Testis (tissue), 3 donors: ENCODE measurements around the gene SS18. TPM values are rescaled to one million over a fixed set of nuclear protein-coding genes. Genes with fewer than 3 reads are reported as not detected.

Experiments
- DNase-seq: peaks from one replicate; pipeline ENCODE4 v3.0.0-alpha.2; 2019
- H3K27ac ChIP-seq, 2 donors: fragments of 200-600 bp; sonication (generic); one replicate each; pipeline ENCODE4 v1.5.1; 2019
- H3K27me3 ChIP-seq: fragments of 200-600 bp; sonication (generic); one replicate; pipeline ENCODE4 v1.5.1; 2019
- H3K36me3 ChIP-seq: fragments of 200-600 bp; sonication (generic); one replicate; pipeline ENCODE4 v1.5.1; 2017; ENCODE audit warnings: low read depth; ENCODE audit errors: missing control alignments
- H3K4me1 ChIP-seq: fragments of 200-600 bp; sonication (generic); one replicate; pipeline ENCODE4 v1.5.1; 2019
- H3K4me3 ChIP-seq, 2 donors: fragments of 200-600 bp; sonication (generic); one replicate each; pipeline ENCODE4 v1.5.1; 2017 to 2019
- H3K9me3 ChIP-seq: fragments of 200-600 bp; sonication (generic); one replicate; pipeline ENCODE4 v1.5.1; 2017
- POLR2A ChIP-seq: fragments of 450-650 bp; IDR thresholded peaks from one replicate; pipeline ENCODE4 v1.6.1; 2017; ENCODE audit warnings: antibody characterized with exemption, mild to moderate bottlenecking, moderate library complexity
- WGBS, 2 donors: methylation state at CpG; one replicate each; pipeline ENCODE4 v1.1.5; 2018; 5-methylcytosine and 5-hydroxymethylcytosine counted together
- intact Hi-C: fragments of 100-400 bp; cut with DNase I; formaldehyde crosslinking; loops from one replicate; pipeline ENCODE4 v1.15.1; 2023; ENCODE audit warnings: low total_unique reads
- polyA plus RNA-seq: library from polyadenylated mRNA; stranded (reverse); fragments of 350-450 nt; fragmentation: Illumina TruSeq; extraction: RNeasy Lipid Tissue Mini Kit (QIAGEN cat#74804); gene quantifications from one replicate; pipeline ENCODE4 v1.2.3, GENCODE V29; 2014; ENCODE audit warnings: low read depth, low replicate concordance; ENCODE audit not compliant: insufficient read depth
- total RNA-seq, 2 donors: library from RNA; depleted of rRNA; stranded (reverse); fragments of >200 nt; gene quantifications; one replicate each; pipeline ENCODE4 v1.2.3, GENCODE V29; 2016
- TF ChIP-seq, protein P1 (sequence below), 3 experiments: fragments of 450-650 bp in 2 of 3; fragments of 200-600 bp in 1 of 3; sonication (generic) in 1 of 3; IDR thresholded peaks; one replicate each; pipeline ENCODE4 v1.5.1; 2016 to 2019; ENCODE audit warnings: antibody characterized with exemption in 3 of 3, mild to moderate bottlenecking in 2 of 3, moderate library complexity in 1 of 3

SS18 gene
- total and polyA plus RNA-seq, 3 donors from 2014 or later, result 81.9 to 242 (median 198) TPM

DNA sequence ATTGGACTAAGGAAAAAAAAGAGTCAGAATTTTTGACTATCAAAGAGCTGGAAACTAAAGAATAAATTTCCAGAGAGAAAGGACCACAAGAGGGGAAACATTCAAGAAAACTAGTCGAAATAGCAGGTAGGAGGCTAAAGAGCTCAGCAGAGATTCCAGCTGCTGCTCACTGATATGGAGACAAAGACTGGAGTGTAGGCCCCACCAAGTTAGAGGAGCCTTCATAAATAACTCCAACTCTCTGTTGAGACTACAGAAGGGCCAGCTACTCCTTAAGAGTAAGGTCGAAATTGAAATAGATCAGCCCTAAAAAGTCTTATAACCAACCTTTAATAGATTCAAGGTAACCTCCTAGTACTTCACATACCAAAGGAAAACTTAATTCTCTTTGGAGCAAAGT, 31.1 kb downstream of the SS18 start:
- DNase-seq, result no peak
- Histone ChIP-seq H3K27ac (no peak overlapping the region), H3K36me3 (no peaks in the 10 kb centered on the region), H3K9me3 (no peaks in the 10 kb centered on the region), H3K27me3 (no peaks in the 10 kb centered on the region), H3K4me1 (peaks cover 4% of the 10 kb centered on the region), H3K4me3 (no peak overlapping the region)
- intact Hi-C loops, result no loop called here
- TF ChIP-seq, protein P1, sequence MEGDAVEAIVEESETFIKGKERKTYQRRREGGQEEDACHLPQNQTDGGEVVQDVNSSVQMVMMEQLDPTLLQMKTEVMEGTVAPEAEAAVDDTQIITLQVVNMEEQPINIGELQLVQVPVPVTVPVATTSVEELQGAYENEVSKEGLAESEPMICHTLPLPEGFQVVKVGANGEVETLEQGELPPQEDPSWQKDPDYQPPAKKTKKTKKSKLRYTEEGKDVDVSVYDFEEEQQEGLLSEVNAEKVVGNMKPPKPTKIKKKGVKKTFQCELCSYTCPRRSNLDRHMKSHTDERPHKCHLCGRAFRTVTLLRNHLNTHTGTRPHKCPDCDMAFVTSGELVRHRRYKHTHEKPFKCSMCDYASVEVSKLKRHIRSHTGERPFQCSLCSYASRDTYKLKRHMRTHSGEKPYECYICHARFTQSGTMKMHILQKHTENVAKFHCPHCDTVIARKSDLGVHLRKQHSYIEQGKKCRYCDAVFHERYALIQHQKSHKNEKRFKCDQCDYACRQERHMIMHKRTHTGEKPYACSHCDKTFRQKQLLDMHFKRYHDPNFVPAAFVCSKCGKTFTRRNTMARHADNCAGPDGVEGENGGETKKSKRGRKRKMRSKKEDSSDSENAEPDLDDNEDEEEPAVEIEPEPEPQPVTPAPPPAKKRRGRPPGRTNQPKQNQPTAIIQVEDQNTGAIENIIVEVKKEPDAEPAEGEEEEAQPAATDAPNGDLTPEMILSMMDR (IDR thresholded peaks at IDR 0.05), result no peak
- no peak for TF ChIP-seq POLR2A
- 34 to 50% methylated on average over 2 of the region's 2 CpGs for WGBS, 2 donors

DNA sequence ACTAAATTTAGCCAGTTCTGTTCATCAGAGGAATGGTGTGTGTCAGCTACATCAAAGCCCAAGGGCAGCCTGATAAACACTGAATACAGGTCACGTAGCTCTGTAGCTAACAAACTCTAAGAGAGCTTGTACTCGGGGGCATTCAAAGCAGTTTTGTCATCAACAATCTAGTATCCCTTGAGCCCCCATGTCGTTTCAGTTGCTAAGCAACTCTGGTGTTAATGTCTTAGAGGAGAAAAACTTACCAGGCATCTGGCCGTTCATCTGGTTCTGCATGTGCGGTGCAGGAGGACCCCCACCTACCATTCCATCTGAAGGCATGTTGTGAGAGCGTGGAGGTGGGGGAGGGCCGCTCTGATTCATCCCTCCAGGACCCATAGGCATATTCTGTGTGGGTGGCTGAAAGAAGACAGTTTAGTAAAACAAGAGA, 33.1 kb downstream of the SS18 start:
- Histone ChIP-seq H3K9me3 (no peaks in the 10 kb centered on the region), H3K27me3 (no peaks in the 10 kb centered on the region), H3K4me1 (peaks cover 4% of the 10 kb centered on the region), H3K27ac (no peak overlapping the region), H3K4me3 (no peak overlapping the region), H3K36me3 (no peaks in the 10 kb centered on the region)
- TF ChIP-seq POLR2A, result no peak
- TF ChIP-seq, protein P1 (IDR thresholded peaks at IDR 0.05), result no peak
- DNase-seq, result no peak
- intact Hi-C loops, result no loop called here
- WGBS, 2 donors, result 61 to 65% methylated on average over 7 of the region's 7 CpGs

DNA sequence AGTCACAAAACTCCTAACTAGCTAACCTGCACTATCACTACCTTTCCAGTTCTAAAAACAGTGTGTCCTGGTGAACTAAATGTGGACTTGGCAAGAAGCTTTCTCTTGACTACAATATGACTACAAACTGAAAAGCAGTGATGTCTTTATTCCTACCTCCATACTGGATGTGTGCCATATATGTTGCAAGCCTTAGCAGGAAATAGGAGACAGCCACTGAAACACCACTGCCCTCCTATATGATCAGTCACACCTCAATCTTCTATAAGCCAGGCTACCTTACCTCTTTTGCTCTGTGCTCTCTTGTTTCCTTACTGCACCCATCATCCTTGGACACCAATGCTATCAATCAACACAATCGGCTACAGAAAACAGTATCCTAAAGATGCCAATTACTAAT, 34.1 kb downstream of the SS18 start:
- Histone ChIP-seq H3K36me3 (no peaks in the 10 kb centered on the region), H3K4me3 (no peak overlapping the region), H3K9me3 (no peaks in the 10 kb centered on the region), H3K27ac (no peak overlapping the region), H3K4me1 (peaks cover 4% of the 10 kb centered on the region), H3K27me3 (no peaks in the 10 kb centered on the region)
- TF ChIP-seq, protein P1 (IDR thresholded peaks at IDR 0.05), result no peak
- no peak for TF ChIP-seq POLR2A
- intact Hi-C loops, result no loop called here
- 73 to 80% methylated on average over 1 of the region's 1 CpG for WGBS, 2 donors
- no peak for DNase-seq

DNA sequence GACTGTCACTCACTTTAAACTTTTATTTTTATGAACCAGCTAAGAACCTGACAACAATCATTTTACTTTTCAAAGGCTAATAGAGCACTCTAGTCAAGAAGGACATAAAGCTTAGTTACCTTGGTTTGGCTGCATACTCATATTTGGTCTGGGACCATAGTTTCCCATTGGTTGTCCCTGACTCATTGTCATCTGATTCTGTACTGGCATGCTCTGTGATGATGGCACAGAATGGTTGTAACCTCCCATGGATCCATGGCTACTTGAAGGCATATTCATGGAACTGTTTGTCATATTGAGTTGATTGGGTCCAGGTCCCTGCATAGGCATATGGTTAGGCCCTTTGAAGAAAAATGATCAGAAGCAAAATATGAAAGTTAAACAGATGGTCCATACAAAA, 37.9 kb downstream of the SS18 start:
- Histone ChIP-seq H3K9me3 (no peaks in the 10 kb centered on the region), H3K4me3 (no peak overlapping the region), H3K27ac (no peak overlapping the region), H3K27me3 (no peaks in the 10 kb centered on the region), H3K36me3 (no peaks in the 10 kb centered on the region), H3K4me1 (no peaks in the 10 kb centered on the region)
- intact Hi-C loops, result no loop called here
- DNase-seq, result no peak
- TF ChIP-seq, protein P1 (IDR thresholded peaks at IDR 0.05), result no peak
- TF ChIP-seq POLR2A, result no peak

DNA sequence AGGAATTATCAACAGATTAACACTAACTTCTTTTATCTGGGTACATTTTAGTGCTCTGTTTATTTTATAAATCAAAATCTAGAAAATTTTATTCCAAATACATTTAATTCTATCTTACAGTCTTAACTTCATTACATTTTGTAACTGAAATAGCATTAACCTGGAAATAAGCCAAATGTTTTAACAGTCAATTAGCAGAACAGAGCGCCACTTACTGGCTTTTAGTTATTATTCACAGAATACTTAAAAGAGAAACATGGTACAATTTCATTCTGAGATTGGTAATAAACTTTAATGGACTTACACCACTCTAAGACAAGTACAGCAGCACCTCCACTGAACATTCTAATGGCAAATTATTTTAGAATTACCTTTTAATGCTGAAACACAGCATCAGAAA, 38.6 kb downstream of the SS18 start:
- DNase-seq, result no peak
- H3K36me3 ChIP-seq, result no peaks in the 10 kb centered on the region
- no peaks in the 10 kb centered on the region for H3K4me1 ChIP-seq
- no peak overlapping the region for H3K27ac ChIP-seq
- no peak overlapping the region for H3K4me3 ChIP-seq
- no peaks in the 10 kb centered on the region for H3K9me3 ChIP-seq
- H3K27me3 ChIP-seq, result no peaks in the 10 kb centered on the region
- intact Hi-C loops, result no loop called here
- no peak for TF ChIP-seq POLR2A
- TF ChIP-seq, protein P1 (IDR thresholded peaks at IDR 0.05), result no peak
- 51 to 57% methylated on average over 1 of the region's 1 CpG for WGBS, 2 donors
